HG03432 (cell line): ENCODE measurements around the gene ROBO4.
A peak's percentile ranks its signal among the peaks of the same experiment; 100 is the strongest.

Experiments used
- ATAC-seq: cut with Tn5 transposase; IDR thresholded peaks from one replicate; pipeline ENCODE4 v1.9.1; 2021; ENCODE audit warnings: mild to moderate bottlenecking, moderate library complexity; ENCODE audit not compliant: unreplicated experiment

Gene ROBO4

GRCh38 chr11:124875401-124875800 lies 22.3 kb downstream of the ROBO4 start:
- no peak for ATAC-seq

DNA sequence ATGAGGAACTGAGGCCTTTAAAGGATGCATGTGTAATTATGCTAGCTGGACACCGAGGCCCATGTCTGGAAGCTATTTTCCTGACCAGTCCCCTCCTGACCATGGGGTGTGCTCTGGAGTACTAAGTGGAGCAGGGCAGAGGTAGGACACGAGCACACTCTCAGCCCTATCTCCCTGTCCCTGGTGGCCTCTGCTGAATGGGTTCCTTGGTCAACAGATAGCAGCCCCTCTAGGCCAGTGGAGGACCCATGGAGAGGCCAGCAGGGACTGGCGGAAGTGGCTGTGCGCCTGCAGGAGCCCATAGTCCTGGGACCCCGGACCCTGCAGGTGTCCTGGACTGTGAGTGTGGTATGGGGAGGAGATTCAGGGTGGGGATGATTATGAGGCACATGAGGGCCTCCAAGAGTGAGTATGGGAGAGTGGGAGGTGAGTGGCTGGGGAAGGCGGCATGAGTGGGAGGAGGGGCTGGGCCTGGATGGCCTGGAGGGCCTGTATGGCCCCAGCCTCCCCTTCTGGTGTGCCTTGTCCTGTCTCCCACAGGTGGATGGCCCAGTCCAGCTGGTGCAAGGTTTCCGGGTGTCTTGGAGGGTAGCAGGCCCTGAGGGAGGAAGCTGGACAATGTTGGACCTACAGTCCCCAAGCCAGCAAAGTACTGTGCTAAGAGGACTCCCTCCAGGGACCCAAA lies 23.0 kb downstream of the ROBO4 start:
- no peak for ATAC-seq

- no peak for ATAC-seq
Measured at GRCh38 chr11:124873951-124874350, 23.7 kb downstream of the ROBO4 start.

GRCh38 chr11:124872741-124873140 lies 24.9 kb downstream of the ROBO4 start:
- no peak for ATAC-seq

DNA sequence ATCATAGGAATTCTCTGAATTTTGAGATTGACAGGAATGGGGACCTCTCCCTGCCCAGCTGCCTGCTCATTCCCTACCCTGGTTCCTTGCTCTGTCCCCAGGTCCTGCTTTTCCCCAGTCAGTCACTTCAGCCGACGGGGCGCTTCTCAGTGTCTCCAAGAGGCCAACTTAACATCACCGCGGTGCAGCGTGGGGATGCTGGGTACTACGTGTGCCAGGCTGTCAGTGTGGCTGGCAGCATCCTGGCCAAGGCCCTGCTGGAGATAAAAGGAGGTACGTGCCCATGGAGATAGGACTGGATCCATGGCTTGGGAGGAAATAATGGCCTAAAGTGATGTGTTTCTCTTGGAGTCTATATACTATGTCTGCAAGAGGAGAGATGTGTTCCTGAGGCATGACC lies 25.4 kb downstream of the ROBO4 start:
- ATAC-seq: no peak

- no peak for ATAC-seq
Measured at GRCh38 chr11:124870430-124870829, 27.2 kb downstream of the ROBO4 start.

GRCh38 chr11:124869856-124870387 lies 27.7 kb downstream of the ROBO4 start:
- no peak for ATAC-seq

DNA sequence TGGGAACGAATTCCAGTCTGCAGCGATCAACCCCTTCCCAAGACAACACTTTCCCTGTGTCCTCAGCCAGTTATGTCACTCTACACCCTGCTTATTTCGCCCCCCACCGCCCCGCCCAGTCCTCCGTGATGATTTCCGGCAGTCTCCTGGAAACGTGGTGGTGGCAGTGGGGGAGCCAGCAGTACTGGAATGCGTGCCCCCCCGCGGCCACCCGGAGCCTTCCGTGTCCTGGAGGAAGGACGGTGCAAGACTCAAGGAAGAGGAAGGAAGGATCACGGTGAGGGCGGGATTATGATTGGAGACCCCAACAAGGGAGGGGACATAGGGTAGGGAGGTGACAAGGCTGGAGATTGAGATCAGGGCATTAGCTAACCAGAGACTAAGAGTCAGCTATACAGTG lies 28.3 kb downstream of the ROBO4 start:
- ATAC-seq: no peak

DNA sequence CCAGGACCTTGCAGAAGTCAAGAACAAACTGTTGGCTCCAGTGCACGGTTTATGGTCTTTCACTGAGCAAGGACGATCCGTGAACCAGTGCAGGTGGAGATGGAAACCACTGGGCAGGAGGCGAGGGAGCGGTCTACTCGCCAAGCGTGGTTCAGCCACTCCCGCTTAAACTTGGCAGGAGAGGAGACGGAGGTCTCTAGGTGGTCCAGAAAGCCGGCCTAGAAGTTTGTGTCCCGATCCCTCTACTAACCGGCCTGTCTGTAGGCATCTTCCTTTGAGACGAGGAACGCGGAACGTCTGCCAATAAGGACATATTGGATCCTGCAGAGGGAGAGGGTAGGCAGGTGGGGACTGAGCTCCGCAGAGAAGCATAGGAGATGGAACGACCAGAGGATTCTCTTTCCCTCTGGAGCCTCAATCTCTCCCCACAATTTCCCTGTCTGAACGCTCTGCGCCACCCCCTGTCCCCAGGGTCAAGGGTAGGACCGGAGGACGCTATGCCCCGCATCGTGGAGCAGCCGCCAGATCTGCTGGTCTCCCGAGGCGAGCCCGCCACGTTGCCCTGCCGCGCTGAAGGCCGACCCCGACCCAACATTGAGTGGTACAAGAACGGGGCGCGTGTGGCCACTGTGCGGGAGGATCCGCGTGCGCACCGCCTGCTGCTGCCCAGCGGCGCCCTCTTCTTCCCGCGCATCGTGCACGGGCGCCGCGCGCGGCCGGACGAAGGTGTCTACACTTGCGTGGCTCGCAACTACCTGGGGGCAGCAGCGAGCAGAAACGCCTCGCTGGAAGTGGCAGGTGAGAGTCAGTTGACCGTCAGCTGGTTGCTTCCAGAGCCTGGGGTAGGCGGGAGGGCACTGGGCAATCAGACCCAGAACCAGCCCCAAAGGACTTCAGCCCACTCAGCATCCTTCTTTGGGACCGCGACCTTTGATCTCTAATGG lies 29.1 kb downstream of the ROBO4 start:
- ATAC-seq: no peak

DNA sequence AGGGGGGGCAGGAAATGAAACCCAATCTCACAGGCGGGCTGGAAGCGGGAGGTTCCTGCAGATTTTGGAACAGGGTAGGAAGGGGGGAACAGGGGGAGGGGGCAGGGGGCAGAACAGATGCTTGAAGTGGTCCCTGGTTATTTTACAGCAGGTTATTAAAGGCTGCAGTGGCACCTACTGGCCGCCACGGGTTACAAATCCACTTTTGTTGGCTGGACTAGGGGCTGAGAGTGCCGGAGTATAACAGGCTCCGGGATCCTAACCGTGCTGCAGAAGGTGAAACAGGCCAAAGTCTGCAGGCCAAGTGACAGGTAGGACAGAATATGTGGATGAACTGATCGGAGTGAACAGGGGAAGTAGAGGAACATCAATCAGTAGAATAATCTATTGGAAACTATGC lies 30.0 kb downstream of the ROBO4 start:
- no peak for ATAC-seq

- peak; percentile 71 for ATAC-seq
Measured at GRCh38 chr11:124865902-124866851, 31.5 kb downstream of the ROBO4 start.

- ATAC-seq: no peak
Measured at GRCh38 chr11:124865181-124865901, 32.3 kb downstream of the ROBO4 start, which contains the start of gene ROBO3. ROBO3 (plus strand) TSS chr11:124865432; CDS start chr11:124865578, 146 bp downstream.

DNA sequence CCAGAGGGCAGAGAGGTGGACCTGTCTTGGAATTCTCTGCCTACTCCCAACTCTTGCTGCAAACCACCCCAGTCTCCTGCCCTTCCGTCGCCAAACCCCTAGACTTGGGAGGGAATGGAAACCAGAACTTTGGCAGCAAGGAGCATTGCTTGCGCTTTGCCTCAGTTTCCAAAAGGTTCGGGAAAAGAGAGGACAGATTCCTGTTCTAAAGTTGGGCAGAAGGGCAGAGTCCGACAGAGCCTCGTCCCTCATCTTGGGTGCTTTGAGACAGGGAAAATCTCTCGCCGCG lies 32.8 kb downstream of the ROBO4 start:
- no peak for ATAC-seq

DNA sequence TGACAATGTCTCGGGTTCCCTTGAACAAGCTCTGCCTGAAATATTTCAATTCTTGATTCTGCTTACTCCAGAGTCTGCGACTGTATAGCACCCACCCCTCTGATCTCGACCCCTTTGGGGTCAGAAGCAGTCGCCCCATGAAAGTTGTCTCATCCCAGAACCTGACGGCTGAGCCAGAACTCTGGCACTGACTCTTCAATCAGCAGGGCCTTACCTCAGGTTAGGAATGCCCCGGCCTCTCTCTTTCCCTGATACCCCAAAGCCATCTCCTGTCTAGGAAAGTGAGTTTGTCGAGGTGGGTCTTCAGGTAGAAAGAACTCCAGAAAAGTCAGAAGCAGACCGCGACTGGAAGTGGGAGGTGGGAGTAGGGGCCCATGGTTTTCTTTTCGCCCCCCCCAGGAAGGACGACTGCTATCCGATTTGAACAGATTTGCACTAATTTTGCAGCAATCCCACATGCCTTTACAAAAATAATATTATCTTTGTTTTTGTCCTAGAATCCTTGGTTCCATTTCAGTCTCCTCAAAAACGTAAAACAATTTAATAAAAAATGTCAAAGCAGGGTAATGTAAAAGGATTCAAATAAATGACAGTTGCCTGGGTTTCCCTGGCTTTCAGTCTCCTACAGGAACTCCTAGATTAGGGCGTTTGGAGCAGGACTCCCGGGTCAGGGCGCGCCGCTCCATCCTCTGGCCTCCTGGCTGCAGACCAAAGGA lies 33.3 kb downstream of the ROBO4 start:
- ATAC-seq: no peak

GRCh38 chr11:124863826-124864165 lies 33.9 kb downstream of the ROBO4 start:
- ATAC-seq: no peak

DNA sequence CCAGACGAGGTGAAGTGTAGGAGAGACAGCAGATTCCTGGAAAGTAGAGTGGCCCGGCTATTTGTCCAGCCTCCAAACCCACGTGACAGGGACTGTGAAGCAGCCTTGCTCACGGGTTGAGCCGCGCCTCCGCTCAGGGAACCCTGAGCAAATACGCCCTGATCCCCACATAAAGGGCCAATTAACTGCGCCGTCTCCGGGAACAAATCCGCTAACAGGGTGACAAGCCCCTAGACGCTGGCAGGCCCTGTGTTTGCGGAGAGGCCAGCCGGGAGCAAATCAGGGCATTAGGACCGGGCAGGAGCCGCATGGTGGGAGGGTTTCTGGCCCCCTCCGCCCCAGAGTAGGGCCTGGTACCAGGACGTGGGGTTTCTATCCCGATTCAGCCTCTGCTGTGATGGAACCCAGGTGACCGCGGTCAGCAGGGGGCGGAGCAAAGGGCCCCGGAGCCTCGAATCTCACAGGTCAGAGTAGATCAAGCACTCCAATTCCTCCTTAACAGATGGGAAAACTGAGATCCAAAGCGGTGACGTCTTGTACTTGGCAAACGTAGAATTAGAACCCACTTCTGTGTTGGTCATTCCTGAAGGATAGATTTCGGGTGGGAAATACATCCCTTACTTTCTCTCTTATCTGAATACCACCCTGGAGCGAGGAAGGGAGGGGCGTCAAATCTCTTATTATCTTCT lies 34.4 kb downstream of the ROBO4 start:
- no peak for ATAC-seq

DNA sequence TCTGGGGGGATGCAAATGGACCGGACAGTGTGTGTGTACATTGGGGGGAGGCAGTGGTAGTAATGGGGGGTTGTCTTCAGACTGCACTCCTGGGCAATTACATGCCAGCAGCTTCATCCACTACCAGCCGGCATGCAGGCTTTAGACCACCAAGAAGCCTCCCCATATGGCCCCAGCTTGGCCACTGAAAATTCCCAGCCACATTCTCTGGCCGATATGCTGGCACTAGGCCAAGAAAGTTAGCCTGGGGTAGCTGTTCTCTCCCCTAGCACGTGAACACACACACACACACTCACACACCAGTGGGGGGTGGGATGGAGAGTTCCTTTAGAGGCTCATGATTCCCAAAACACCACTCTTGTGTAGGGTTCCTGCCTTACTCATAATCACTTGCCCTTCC lies 36.0 kb downstream of the ROBO4 start:
- no peak for ATAC-seq

DNA sequence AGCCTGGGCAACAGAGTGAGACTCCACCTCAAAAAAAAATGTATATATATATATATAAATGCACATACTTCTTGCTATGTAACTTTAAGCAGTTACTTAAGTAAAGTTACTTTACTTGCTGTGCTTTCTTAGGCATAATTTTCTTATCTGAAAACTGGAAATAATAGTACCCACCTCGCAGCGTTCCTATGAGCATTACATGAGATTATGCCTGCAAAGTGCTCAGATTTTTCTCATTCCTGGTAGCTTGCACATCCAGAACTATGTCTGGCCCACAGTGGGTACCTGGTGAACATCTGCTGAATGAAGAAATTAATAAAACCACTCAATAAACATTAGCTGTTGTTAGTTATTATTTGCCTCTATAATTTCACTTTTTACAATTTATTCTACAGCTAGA lies 38.5 kb downstream of the ROBO4 start:
- ATAC-seq: no peak

DNA sequence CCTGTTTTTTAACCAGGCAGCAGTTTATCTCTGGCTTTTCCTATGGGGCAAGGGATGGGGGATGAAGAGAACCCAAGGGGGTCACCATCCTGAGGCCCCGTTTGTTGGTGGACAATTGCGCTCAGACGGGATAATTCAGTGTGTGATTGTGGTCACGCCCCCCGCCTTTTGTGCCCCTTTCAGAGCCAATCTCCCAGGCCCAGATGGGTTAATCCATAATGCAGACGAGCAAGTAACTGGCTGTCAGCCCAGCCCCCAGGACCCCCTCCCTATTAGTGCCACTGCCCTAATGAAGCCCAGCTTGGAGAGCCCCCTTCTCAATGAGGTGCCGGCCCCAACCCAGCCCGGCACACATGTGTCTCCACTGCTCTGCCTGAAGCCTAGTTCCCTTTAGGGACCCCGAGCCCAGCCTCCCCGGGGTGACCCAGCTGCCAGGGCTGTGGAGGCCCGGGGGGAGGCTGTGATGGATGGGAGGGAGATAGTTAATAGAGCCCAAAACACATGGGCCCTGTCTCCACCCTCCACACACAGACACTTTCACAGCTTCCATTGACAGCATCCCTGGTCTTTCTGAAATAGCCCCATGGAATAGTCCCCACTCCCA lies 51.5 kb downstream of the ROBO4 start:
- no peak for ATAC-seq
